Astrocyte (in vitro differentiated cells and primary cell): ENCODE data around the gene WNT7A.

Experiments
- CTCF ChIP-seq: IDR thresholded peaks from 2 replicates; pipeline ENCODE4 v1.5.1; 2011; ENCODE audit warnings: low read depth, mild to moderate bottlenecking, inconsistent platforms, low read length, moderate library complexity; ENCODE audit not compliant: insufficient read depth
- EZH2 ChIP-seq: IDR thresholded peaks from 2 replicates; pipeline ENCODE4 v1.6.1; 2012; ENCODE audit warnings: mild to moderate bottlenecking, low read length, inconsistent platforms; ENCODE audit not compliant: insufficient read depth

GRCh38 chr3:13885704-13886010 lies 5.8 kb upstream of the WNT7A start:
- TF ChIP-seq CTCF (no peak), EZH2 (no peak)
